ENCODE data around the gene PHEX.

The PHEX gene

GRCh38 chrX:22192419-22193060 is 160.4 kb downstream of the PHEX start:
- peak; percentile 98 for ATAC-seq
- no peak for TF ChIP-seq CSRNP3 (CRISPR knock-in tag; IDR thresholded peaks at IDR 0.05)
- TF ChIP-seq OSR1 (CRISPR knock-in tag; IDR thresholded peaks at IDR 0.05), result no peak
- no peak for TF ChIP-seq ARNTL (CRISPR knock-in tag; IDR thresholded peaks at IDR 0.05; ENCODE audit: borderline replicate concordance, low read depth)
- no peak for TF ChIP-seq TSHZ2 (CRISPR knock-in tag; IDR thresholded peaks at IDR 0.05)
- no peak for TF ChIP-seq TCF4 (CRISPR knock-in tag; IDR thresholded peaks at IDR 0.05; ENCODE audit: borderline replicate concordance)
- no peak for TF ChIP-seq BACH2 (CRISPR knock-in tag; IDR thresholded peaks at IDR 0.05; ENCODE audit: borderline replicate concordance)
- TF ChIP-seq ZNF8 (CRISPR knock-in tag; IDR thresholded peaks at IDR 0.05), result no peak
- TF ChIP-seq CREB5 (CRISPR knock-in tag; IDR thresholded peaks at IDR 0.05; ENCODE audit: low read depth), result no peak
- no peak for TF ChIP-seq ISL1 (CRISPR knock-in tag; IDR thresholded peaks at IDR 0.05)
- no peak for TF ChIP-seq TOX (CRISPR knock-in tag; IDR thresholded peaks at IDR 0.05; ENCODE audit: borderline replicate concordance)
- TF ChIP-seq POU6F1 (CRISPR knock-in tag; IDR thresholded peaks at IDR 0.05; ENCODE audit: borderline replicate concordance, low read depth), result no peak
- TF ChIP-seq ZFP3 (CRISPR knock-in tag; IDR thresholded peaks at IDR 0.05), result no peak
- no peak for TF ChIP-seq SNAI2 (CRISPR knock-in tag; IDR thresholded peaks at IDR 0.05)
- no peak for TF ChIP-seq GLIS3 (CRISPR knock-in tag; IDR thresholded peaks at IDR 0.05)
- no peak for TF ChIP-seq ZC3H10 (CRISPR knock-in tag; IDR thresholded peaks at IDR 0.05)
- TF ChIP-seq ZFP30 (CRISPR knock-in tag; IDR thresholded peaks at IDR 0.05), result no peak
- no peak for TF ChIP-seq ZNF70 (CRISPR knock-in tag; IDR thresholded peaks at IDR 0.05)
- no peak for TF ChIP-seq CSDC2 (CRISPR knock-in tag; IDR thresholded peaks at IDR 0.05)
- TF ChIP-seq RARB (CRISPR knock-in tag; IDR thresholded peaks at IDR 0.05), result no peak

GRCh38 chrX:22193851-22194659 is 161.9 kb downstream of the PHEX start:
- ATAC-seq, result no peak
- no peak for TF ChIP-seq CREB5 (CRISPR knock-in tag; IDR thresholded peaks at IDR 0.05; ENCODE audit: low read depth)
- TF ChIP-seq ZNF565 (CRISPR knock-in tag; conservative IDR thresholded peaks at IDR 0.05; ENCODE audit: low read depth), result no peak
- no peak for TF ChIP-seq ZNF70 (CRISPR knock-in tag; IDR thresholded peaks at IDR 0.05)
- no peak for TF ChIP-seq PPARA (CRISPR knock-in tag; IDR thresholded peaks at IDR 0.05; ENCODE audit: borderline replicate concordance)
- TF ChIP-seq POU6F1 (CRISPR knock-in tag; IDR thresholded peaks at IDR 0.05; ENCODE audit: borderline replicate concordance, low read depth), result no peak
- no peak for TF ChIP-seq ZC3H10 (CRISPR knock-in tag; IDR thresholded peaks at IDR 0.05)
- no peak for TF ChIP-seq CSDC2 (CRISPR knock-in tag; IDR thresholded peaks at IDR 0.05)
- no peak for TF ChIP-seq TOX (CRISPR knock-in tag; IDR thresholded peaks at IDR 0.05; ENCODE audit: borderline replicate concordance)
- TF ChIP-seq CSRNP3 (CRISPR knock-in tag; IDR thresholded peaks at IDR 0.05), result no peak
- no peak for TF ChIP-seq PATZ1 (CRISPR knock-in tag; IDR thresholded peaks at IDR 0.05; ENCODE audit: borderline replicate concordance)
- TF ChIP-seq GLIS3 (CRISPR knock-in tag; IDR thresholded peaks at IDR 0.05), result no peak
- TF ChIP-seq ARNTL (CRISPR knock-in tag; IDR thresholded peaks at IDR 0.05; ENCODE audit: borderline replicate concordance, low read depth), result no peak
- no peak for TF ChIP-seq ESRRG (CRISPR knock-in tag; IDR thresholded peaks at IDR 0.05)
- no peak for TF ChIP-seq RARB (CRISPR knock-in tag; IDR thresholded peaks at IDR 0.05)
- no peak for TF ChIP-seq SNAI2 (CRISPR knock-in tag; IDR thresholded peaks at IDR 0.05)
- TF ChIP-seq ZFP3 (CRISPR knock-in tag; IDR thresholded peaks at IDR 0.05), result no peak
- TF ChIP-seq ZNF8 (CRISPR knock-in tag; IDR thresholded peaks at IDR 0.05), result no peak
- no peak for TF ChIP-seq ISL1 (CRISPR knock-in tag; IDR thresholded peaks at IDR 0.05)
- TF ChIP-seq ZFP30 (CRISPR knock-in tag; IDR thresholded peaks at IDR 0.05), result no peak
